K562 (cell line): ENCODE results near the gene DCAF4L1. TPM values are rescaled to one million over a fixed set of nuclear protein-coding genes. Genes with fewer than 3 reads are reported as not detected.

Source experiments
- BCOR ChIP-seq: fragments of 450-650 bp; IDR thresholded peaks from 2 replicates; pipeline ENCODE4 v1.6.1; 2016
- CBX5 ChIP-seq: IDR thresholded peaks from 2 replicates; pipeline ENCODE4 v1.6.1; 2014; ENCODE audit warnings: low read depth, borderline replicate concordance
- CSDE1 ChIP-seq, 2 experiments: fragments of 450-650 bp; IDR thresholded peaks; 2 replicates each; pipeline ENCODE4 v1.6.1; 2016; ENCODE audit warnings: mild to moderate bottlenecking in 1 of 2
- ETV5 ChIP-seq: sonication (generic); formaldehyde crosslinking; IDR thresholded peaks from 2 replicates; pipeline ENCODE4 v1.4.0; 2020; ENCODE audit warnings: low read depth, mild to moderate bottlenecking, missing genetic modification reagents
- HDAC3 ChIP-seq: fragments of 450-650 bp; IDR thresholded peaks from 2 replicates; pipeline ENCODE4 v1.6.1; 2018; ENCODE audit warnings: borderline replicate concordance, mild to moderate bottlenecking, moderate library complexity; ENCODE audit not compliant: partially characterized antibody
- HMG20A ChIP-seq: fragments of 450-650 bp; formaldehyde crosslinking; conservative IDR thresholded peaks from 2 replicates; pipeline ENCODE4 v1.4.0; 2020; ENCODE audit warnings: mild to moderate bottlenecking, mixed read lengths
- HNRNPL ChIP-seq: fragments of 200-400 bp; formaldehyde crosslinking; IDR thresholded peaks from 2 replicates; pipeline ENCODE4 v1.6.1; 2017; ENCODE audit warnings: low read depth, mild to moderate bottlenecking, low read length
- IFI16 ChIP-seq: fragments of 250-450 bp; sonication (Bioruptor Pico); IDR thresholded peaks from 2 replicates; pipeline ENCODE4 v2.1.2; 2022; ENCODE audit warnings: mild to moderate bottlenecking, inconsistent platforms
- KAT2B ChIP-seq: IDR thresholded peaks from one replicate; pipeline ENCODE4 v1.6.1; 2012; ENCODE audit warnings: low read depth, mild to moderate bottlenecking, control low read depth, inconsistent platforms, low read length, moderate library complexity
- KAT8 ChIP-seq: fragments of 450-650 bp; IDR thresholded peaks from 2 replicates; pipeline ENCODE4 v1.6.1; 2016; ENCODE audit warnings: low read depth, mild to moderate bottlenecking
- KDM4B ChIP-seq, 2 experiments: fragments of 450-650 bp in 1 of 2; sonication (generic) in 1 of 2; IDR thresholded peaks; 2 replicates each; pipeline ENCODE4 v1.6.1; 2016 to 2017; ENCODE audit warnings: borderline replicate concordance in 2 of 2, antibody characterized with exemption in 1 of 2, low read depth in 1 of 2, mild to moderate bottlenecking in 1 of 2
- KLF1 ChIP-seq: fragments of 450-650 bp; IDR thresholded peaks from 2 replicates; pipeline ENCODE4 v1.6.1; 2016; ENCODE audit warnings: missing genetic modification characterization, missing compliant biosample characterization
- MBD2 ChIP-seq: sonication (generic); IDR thresholded peaks from 2 replicates; pipeline ENCODE4 v1.6.1; 2016; ENCODE audit warnings: low read depth, borderline replicate concordance
- PHB2 ChIP-seq: fragments of 450-650 bp; IDR thresholded peaks from 2 replicates; pipeline ENCODE4 v1.6.1; 2017; ENCODE audit warnings: low read depth
- POLR2G ChIP-seq: fragments of 200-400 bp; formaldehyde crosslinking; IDR thresholded peaks from 2 replicates; pipeline ENCODE4 v1.6.1; 2017; ENCODE audit warnings: low read depth, mild to moderate bottlenecking, antibody characterized with exemption, low read length, moderate library complexity
- SRSF3 ChIP-seq: fragments of 200-400 bp; formaldehyde crosslinking; IDR thresholded peaks from 2 replicates; pipeline ENCODE4 v1.6.1; 2016; ENCODE audit warnings: mild to moderate bottlenecking, low read length, moderate library complexity; ENCODE audit not compliant: insufficient read depth
- SUPT5H ChIP-seq: fragments of 450-650 bp; IDR thresholded peaks from 2 replicates; pipeline ENCODE4 v1.6.1; 2016
- TARDBP ChIP-seq: fragments of 450-650 bp; IDR thresholded peaks from 2 replicates; pipeline ENCODE4 v1.6.1; 2016
- ZBED1 ChIP-seq: IDR thresholded peaks from 2 replicates; pipeline ENCODE4 v1.6.1; 2014
- ZNF12 ChIP-seq: sonication (generic); formaldehyde crosslinking; IDR thresholded peaks from 2 replicates; pipeline ENCODE4 v1.4.0; 2020; ENCODE audit warnings: mild to moderate bottlenecking, missing genetic modification reagents
- ZNF24 ChIP-seq: fragments of 450-650 bp; IDR thresholded peaks from 2 replicates; pipeline ENCODE4 v1.6.1; 2016
- ZSCAN29 ChIP-seq: fragments of 450-650 bp; IDR thresholded peaks from 2 replicates; pipeline ENCODE4 v1.6.1; 2017
- polyA plus RNA-seq, 8 experiments: library from polyadenylated mRNA; depleted of rRNA in 4 of 8; stranded (reverse) in 5 of 8; unstranded in 3 of 8; fragments of >200 nt; fragmentation: Nextera tagmentation in 2 of 8; fragmentation: Illumina TruSeq in 1 of 8; extraction: Ambion mirVana in 2 of 8; extraction: Trizol in 1 of 8; gene quantifications; 2 replicates each; pipeline versions ENCODE4 v1.2.1 to v1.2.3, GENCODE V29; 2011 to 2014; ENCODE audit warnings: inconsistent platforms in 1 of 8, missing spikeins in 1 of 8
- total RNA-seq, 7 experiments: library from RNA; depleted of rRNA in 6 of 7; stranded (reverse); fragments of >200 nt in 6 of 7; fragmentation: Illumina TruSeq in 2 of 7; extraction: Trizol in 2 of 7; gene quantifications; 2 replicates each; pipeline versions ENCODE4 v1.2.1 to v1.2.3, GENCODE V29; 2011 to 2021; ENCODE audit warnings: low replicate concordance in 1 of 7
- TF ChIP-seq, protein P1 (sequence below): fragments of 450-650 bp; IDR thresholded peaks from 2 replicates; pipeline ENCODE4 v1.6.1; 2018; ENCODE audit warnings: mild to moderate bottlenecking, low read depth; ENCODE audit not compliant: partially characterized antibody
- TF ChIP-seq, protein P2 (sequence below): fragments of 450-650 bp; IDR thresholded peaks from 2 replicates; pipeline ENCODE4 v1.6.1; 2018; ENCODE audit not compliant: partially characterized antibody
- TF ChIP-seq, protein P3 (sequence below): fragments of 250-450 bp; sonication (Bioruptor Pico); IDR thresholded peaks from 2 replicates; pipeline ENCODE4 v1.8.0; 2021; ENCODE audit warnings: moderate library complexity, mild to moderate bottlenecking, inconsistent platforms

Gene DCAF4L1
- total and polyA plus RNA-seq, 9 of the 15 experiments (the other 6 are each of a cell fraction or from before 2014, with no cell fraction given), result 0.17 to 0.64 (median 0.36) TPM

DNA sequence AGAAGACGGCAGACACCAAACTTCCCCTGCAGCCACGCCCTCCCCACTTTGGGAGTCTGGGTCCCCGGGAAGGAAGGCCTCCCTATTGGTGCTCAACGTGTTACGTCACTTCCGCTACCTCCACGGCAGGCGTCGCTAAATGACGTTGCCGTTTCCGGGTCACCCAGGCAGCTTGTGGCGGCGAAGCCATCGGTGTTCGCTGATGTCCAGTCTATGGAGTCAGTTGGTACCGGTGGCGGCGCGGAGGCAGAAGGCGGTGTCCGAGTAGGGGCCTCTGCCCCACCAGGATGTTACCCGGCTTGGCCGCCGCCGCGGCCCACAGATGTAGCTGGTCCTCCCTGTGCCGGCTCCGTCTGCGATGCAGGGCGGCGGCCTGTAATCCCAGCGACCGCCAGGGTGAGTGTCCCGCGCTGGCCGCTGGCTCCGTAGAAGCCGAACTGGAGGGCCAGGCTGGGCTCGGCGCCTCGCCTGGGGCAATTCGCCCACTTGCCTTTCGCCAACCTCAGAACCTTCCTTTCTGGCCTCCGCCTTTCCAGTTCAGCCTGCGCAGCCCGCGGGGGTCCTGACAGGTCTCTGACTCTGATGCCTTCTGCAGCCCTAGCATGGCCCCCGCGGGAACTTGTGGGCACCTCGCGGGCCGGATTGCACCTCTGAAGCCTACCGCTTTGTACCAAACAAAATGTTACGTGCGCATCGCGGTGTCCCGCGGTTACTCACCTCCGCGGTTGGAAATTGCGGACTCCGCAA lies 9.0 kb downstream of the DCAF4L1 start, which contains the start of gene SLC30A9 (continued):
- TF ChIP-seq ETV5, result peak; percentile 44; the same call in 1 of the 2 replicates
- TF ChIP-seq KAT2B, result no peak
- no peak for TF ChIP-seq IFI16 (CRISPR knock-in tag)
- TF ChIP-seq TARDBP, result no peak
- peak in 1 of 2 experiments; percentile 27; a peak in 1 of 4 replicates for TF ChIP-seq KDM4B (IDR thresholded peaks at IDR 0.05; ENCODE audit: borderline replicate concordance in 2 of 2, low read depth in 1 of 2)
- TF ChIP-seq ZBED1, result no peak
- no peak for TF ChIP-seq PHB2
- no peak for TF ChIP-seq ZNF24
- no peak for TF ChIP-seq KAT8
- no peak for TF ChIP-seq HDAC3
- TF ChIP-seq SUPT5H, result peak; percentile 94
- peak; percentile 74; the same call in 1 of the 2 replicates for TF ChIP-seq KLF1 (tag)
- TF ChIP-seq, protein P1, sequence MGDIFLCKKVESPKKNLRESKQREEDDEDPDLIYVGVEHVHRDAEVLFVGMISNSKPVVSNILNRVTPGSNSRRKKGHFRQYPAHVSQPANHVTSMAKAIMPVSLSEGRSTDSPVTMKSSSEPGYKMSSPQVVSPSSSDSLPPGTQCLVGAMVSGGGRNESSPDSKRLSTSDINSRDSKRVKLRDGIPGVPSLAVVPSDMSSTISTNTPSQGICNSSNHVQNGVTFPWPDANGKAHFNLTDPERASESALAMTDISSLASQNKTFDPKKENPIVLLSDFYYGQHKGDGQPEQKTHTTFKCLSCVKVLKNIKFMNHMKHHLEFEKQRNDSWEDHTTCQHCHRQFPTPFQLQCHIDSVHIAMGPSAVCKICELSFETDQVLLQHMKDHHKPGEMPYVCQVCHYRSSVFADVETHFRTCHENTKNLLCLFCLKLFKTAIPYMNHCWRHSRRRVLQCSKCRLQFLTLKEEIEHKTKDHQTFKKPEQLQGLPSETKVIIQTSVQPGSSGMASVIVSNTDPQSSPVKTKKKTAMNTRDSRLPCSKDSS, result no peak
- no peak for TF ChIP-seq CSDE1 (IDR thresholded peaks at IDR 0.05)
- TF ChIP-seq HMG20A (CRISPR knock-in tag), result no peak
- TF ChIP-seq BCOR, result no peak; the same call in 1 of the 2 replicates
- TF ChIP-seq SRSF3, result no peak
- TF ChIP-seq, protein P2, sequence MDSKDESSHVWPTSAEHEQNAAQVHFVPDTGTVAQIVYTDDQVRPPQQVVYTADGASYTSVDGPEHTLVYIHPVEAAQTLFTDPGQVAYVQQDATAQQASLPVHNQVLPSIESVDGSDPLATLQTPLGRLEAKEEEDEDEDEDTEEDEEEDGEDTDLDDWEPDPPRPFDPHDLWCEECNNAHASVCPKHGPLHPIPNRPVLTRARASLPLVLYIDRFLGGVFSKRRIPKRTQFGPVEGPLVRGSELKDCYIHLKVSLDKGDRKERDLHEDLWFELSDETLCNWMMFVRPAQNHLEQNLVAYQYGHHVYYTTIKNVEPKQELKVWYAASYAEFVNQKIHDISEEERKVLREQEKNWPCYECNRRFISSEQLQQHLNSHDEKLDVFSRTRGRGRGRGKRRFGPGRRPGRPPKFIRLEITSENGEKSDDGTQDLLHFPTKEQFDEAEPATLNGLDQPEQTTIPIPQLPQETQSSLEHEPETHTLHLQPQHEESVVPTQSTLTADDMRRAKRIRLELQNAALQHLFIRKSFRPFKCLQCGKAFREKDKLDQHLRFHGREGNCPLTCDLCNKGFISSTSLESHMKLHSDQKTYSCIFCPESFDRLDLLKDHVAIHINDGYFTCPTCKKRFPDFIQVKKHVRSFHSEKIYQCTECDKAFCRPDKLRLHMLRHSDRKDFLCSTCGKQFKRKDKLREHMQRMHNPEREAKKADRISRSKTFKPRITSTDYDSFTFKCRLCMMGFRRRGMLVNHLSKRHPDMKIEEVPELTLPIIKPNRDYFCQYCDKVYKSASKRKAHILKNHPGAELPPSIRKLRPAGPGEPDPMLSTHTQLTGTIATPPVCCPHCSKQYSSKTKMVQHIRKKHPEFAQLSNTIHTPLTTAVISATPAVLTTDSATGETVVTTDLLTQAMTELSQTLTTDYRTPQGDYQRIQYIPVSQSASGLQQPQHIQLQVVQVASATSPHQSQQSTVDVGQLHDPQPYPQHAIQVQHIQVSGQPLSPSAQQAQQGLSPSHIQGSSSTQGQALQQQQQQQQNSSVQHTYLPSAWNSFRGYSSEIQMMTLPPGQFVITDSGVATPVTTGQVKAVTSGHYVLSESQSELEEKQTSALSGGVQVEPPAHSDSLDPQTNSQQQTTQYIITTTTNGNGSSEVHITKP, result no peak
- no peak for TF ChIP-seq HNRNPL
- TF ChIP-seq, protein P3, sequence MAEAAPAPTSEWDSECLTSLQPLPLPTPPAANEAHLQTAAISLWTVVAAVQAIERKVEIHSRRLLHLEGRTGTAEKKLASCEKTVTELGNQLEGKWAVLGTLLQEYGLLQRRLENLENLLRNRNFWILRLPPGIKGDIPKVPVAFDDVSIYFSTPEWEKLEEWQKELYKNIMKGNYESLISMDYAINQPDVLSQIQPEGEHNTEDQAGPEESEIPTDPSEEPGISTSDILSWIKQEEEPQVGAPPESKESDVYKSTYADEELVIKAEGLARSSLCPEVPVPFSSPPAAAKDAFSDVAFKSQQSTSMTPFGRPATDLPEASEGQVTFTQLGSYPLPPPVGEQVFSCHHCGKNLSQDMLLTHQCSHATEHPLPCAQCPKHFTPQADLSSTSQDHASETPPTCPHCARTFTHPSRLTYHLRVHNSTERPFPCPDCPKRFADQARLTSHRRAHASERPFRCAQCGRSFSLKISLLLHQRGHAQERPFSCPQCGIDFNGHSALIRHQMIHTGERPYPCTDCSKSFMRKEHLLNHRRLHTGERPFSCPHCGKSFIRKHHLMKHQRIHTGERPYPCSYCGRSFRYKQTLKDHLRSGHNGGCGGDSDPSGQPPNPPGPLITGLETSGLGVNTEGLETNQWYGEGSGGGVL (CRISPR knock-in tag), result no peak
- TF ChIP-seq MBD2, result peak; percentile 68; the same call in 1 of the 2 replicates
- no peak; the same call in 1 of the 2 replicates for TF ChIP-seq ZNF12 (CRISPR knock-in tag)
- no peak for TF ChIP-seq CBX5
- TF ChIP-seq ZSCAN29, result no peak
- peak; percentile 94 for TF ChIP-seq POLR2G
